Measurements from ENCODE around the gene GPHA2.

GRCh38 chr11:64917663-64917995 is 18.1 kb downstream of the GPHA2 start:
- TF ChIP-seq CTCF (IDR thresholded peaks at IDR 0.05) (no peak), POLR2A (IDR thresholded peaks at IDR 0.05) (no peak)

Measured in uterus (tissue), 2 donors.